WTC11 (cell line): ENCODE results near the gene LIMS1. TPM values are rescaled to one million over a fixed set of nuclear protein-coding genes. Genes with fewer than 3 reads are reported as not detected.

Experiments
- ATAC-seq: fragments of 200-7000 bp; cut with Tn5 transposase; 2 replicates; pipeline ENCODE4 v1.10.0; 2021; ENCODE audit warnings: mild to moderate bottlenecking, moderate library complexity
- CTCF ChIA-PET: fragments of 300-600 bp; sonication (Branson Sonifier 250); formaldehyde crosslinking; loops from one replicate; lab custom pipeline; 2021; ENCODE audit warnings: antibody characterized with exemption; lab: Charles Lee
- POLR2A ChIA-PET: fragments of 350-600 bp; sonication (Branson Sonifier 250); formaldehyde crosslinking; loops from one replicate; lab custom pipeline; 2021; ENCODE audit warnings: antibody characterized with exemption; lab: Charles Lee
- DNase-seq: peaks from one replicate; pipeline ENCODE4 v3.0.0; 2021; ENCODE audit warnings: low spot score
- H3K27ac Mint-ChIP-seq: 2 replicates; pipeline ENCODE4 v1.8.0; 2021; ENCODE audit warnings: mixed read lengths
- H3K27me3 Mint-ChIP-seq: 2 replicates; pipeline ENCODE4 v1.8.0; 2021; ENCODE audit warnings: low read depth, mild to moderate bottlenecking, moderate library complexity, mixed read lengths
- H3K36me3 Mint-ChIP-seq: 2 replicates; pipeline ENCODE4 v1.8.0; 2021; ENCODE audit warnings: mixed read lengths
- H3K4me1 Mint-ChIP-seq: 2 replicates; pipeline ENCODE4 v1.8.0; 2022; ENCODE audit warnings: mixed read lengths
- H3K4me3 Mint-ChIP-seq: 2 replicates; pipeline ENCODE4 v1.8.0; 2021; ENCODE audit warnings: mild to moderate bottlenecking, moderate library complexity, mixed read lengths
- H3K9me3 Mint-ChIP-seq: 2 replicates; pipeline ENCODE4 v1.8.0; 2021; ENCODE audit warnings: mixed read lengths
- CREB1 ChIP-seq: sonication (generic); formaldehyde crosslinking; IDR thresholded peaks from 2 replicates; pipeline ENCODE4 v1.8.0; 2023; ENCODE audit warnings: mild to moderate bottlenecking, missing genetic modification reagents
- E2F1 ChIP-seq: sonication (generic); formaldehyde crosslinking; IDR thresholded peaks from 2 replicates; pipeline ENCODE4 v1.8.0; 2022; ENCODE audit warnings: mild to moderate bottlenecking, missing genetic modification reagents
- FOXJ3 ChIP-seq: sonication (generic); formaldehyde crosslinking; IDR thresholded peaks from 2 replicates; pipeline ENCODE4 v1.9.0; 2021; ENCODE audit warnings: missing genetic modification reagents, mild to moderate bottlenecking, borderline replicate concordance
- FOXK1 ChIP-seq: sonication (generic); formaldehyde crosslinking; IDR thresholded peaks from 2 replicates; pipeline ENCODE4 v1.8.0; 2022; ENCODE audit warnings: mild to moderate bottlenecking, moderate library complexity, missing genetic modification reagents
- FOXP4 ChIP-seq: sonication (generic); formaldehyde crosslinking; IDR thresholded peaks from 2 replicates; pipeline ENCODE4 v1.8.0; 2022; ENCODE audit warnings: mild to moderate bottlenecking, missing genetic modification reagents
- GRHL2 ChIP-seq: fragments of 250-450 bp; sonication (Bioruptor Pico); IDR thresholded peaks from 2 replicates; pipeline ENCODE4 v1.8.0; 2022; ENCODE audit warnings: mild to moderate bottlenecking, moderate library complexity; ENCODE audit not compliant: insufficient replicate concordance, severe bottlenecking
- HMGA2 ChIP-seq: fragments of 250-450 bp; sonication (Bioruptor Pico); IDR thresholded peaks from 2 replicates; pipeline ENCODE4 v1.4.0; 2021; ENCODE audit warnings: mild to moderate bottlenecking, moderate library complexity
- JAZF1 ChIP-seq: fragments of 250-450 bp; sonication (Bioruptor Pico); IDR thresholded peaks from 2 replicates; pipeline ENCODE4 v1.9.0; 2021; ENCODE audit warnings: moderate library complexity, mild to moderate bottlenecking, inconsistent platforms
- NR2C2 ChIP-seq: sonication (generic); formaldehyde crosslinking; IDR thresholded peaks from 2 replicates; pipeline ENCODE4 v1.8.0; 2022; ENCODE audit warnings: mild to moderate bottlenecking, missing genetic modification reagents
- OVOL2 ChIP-seq: fragments of 250-450 bp; sonication (Bioruptor Pico); IDR thresholded peaks from 2 replicates; pipeline ENCODE4 v1.9.0; 2021; ENCODE audit warnings: mild to moderate bottlenecking, borderline replicate concordance
- ZMAT4 ChIP-seq: fragments of 250-450 bp; sonication (Bioruptor Pico); IDR thresholded peaks from 2 replicates; pipeline ENCODE4 v1.9.0; 2021; ENCODE audit warnings: mild to moderate bottlenecking
- ZNF263 ChIP-seq: sonication (generic); formaldehyde crosslinking; IDR thresholded peaks from 2 replicates; pipeline ENCODE4 v1.8.1; 2022; ENCODE audit warnings: low read depth, mild to moderate bottlenecking, moderate library complexity, missing genetic modification reagents
- ZNF532 ChIP-seq: fragments of 250-450 bp; sonication (Bioruptor Pico); IDR thresholded peaks from 2 replicates; pipeline ENCODE4 v1.9.0; 2021; ENCODE audit warnings: mild to moderate bottlenecking, borderline replicate concordance
- total RNA-seq: library from RNA; stranded (reverse); gene quantifications from 3 replicates; pipeline ENCODE4 v1.2.3, GENCODE V29; 2021
- TF ChIP-seq, protein P1 (sequence below): sonication (generic); formaldehyde crosslinking; IDR thresholded peaks from 2 replicates; pipeline ENCODE4 v1.8.1; 2022; ENCODE audit warnings: mild to moderate bottlenecking, missing genetic modification reagents, moderate library complexity, borderline replicate concordance
- TF ChIP-seq, protein P2 (sequence below): sonication (generic); formaldehyde crosslinking; IDR thresholded peaks from 2 replicates; pipeline ENCODE4 v1.8.1; 2023; ENCODE audit warnings: mild to moderate bottlenecking, moderate library complexity, missing genetic modification reagents
- TF ChIP-seq, protein P3 (sequence below): fragments of 200-600 bp; IDR thresholded peaks from 2 replicates; pipeline ENCODE4 v1.8.0; 2022; ENCODE audit warnings: antibody characterized with exemption

LIMS1 gene
- total RNA-seq, 1 experiment from 2014 or later = 50.6 TPM

GRCh38 chr2:108560241-108560811, 26.1 kb downstream of the LIMS1 start:
- TF ChIP-seq E2F1 (no peak), FOXK1 (CRISPR knock-in tag) (no peak), JAZF1 (no peak), FOXP4 (CRISPR knock-in tag) (no peak), CREB1 (CRISPR knock-in tag) (no peak)
- peak; percentile 63 for ATAC-seq
- ChIA-PET CTCF (interaction anchor here (0.5 to 1.2 kb wide), 3 partner anchors 11 to 69 kb away, joined by 3 to 4 read pairs (median 3); no protein-coding TSS in a partner anchor), POLR2A (no interaction called here)
- H3K4me3 Mint-ChIP-seq = no peak overlapping the region
- no peak for DNase-seq
- no peaks in the 10 kb centered on the region for H3K36me3 Mint-ChIP-seq
- peak overlapping the region; percentile 47; the same call in 1 of the 2 replicates for H3K27ac Mint-ChIP-seq
- peaks cover 12% of the 10 kb centered on the region for H3K4me1 Mint-ChIP-seq
- H3K27me3 Mint-ChIP-seq = no peaks in the 10 kb centered on the region
- peaks cover 7% of the 10 kb centered on the region for H3K9me3 Mint-ChIP-seq

DNA sequence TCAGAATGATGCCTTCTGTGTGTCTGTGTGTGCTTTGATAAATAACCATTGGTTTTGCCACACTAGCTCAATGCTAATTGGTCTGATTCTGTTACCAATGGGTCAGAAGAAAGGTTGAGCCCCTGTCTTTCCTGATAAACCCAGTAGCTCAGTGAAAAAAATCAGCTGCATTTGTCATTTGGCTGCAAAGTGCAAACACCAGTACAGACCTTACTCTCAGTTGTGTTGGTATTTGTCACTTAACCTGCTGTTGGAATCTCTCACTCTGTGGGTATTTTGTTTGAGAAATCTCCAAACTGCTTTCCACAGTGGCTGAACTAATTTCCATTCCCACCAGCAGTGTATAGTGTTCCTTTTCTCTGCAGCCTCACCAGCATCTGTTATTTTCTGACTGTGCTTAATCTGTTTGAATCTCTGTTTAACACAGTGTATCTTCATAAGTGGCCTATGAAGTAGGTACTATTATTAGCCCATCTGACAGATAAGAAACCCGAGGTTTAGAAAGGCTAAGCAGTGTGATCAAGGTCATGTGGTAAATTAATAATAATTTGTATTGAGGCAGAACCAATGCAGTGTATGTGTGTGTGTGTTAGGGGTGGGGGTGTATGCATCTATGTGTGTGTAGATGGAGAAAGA, 26.7 kb downstream of the LIMS1 start:
- ChIA-PET POLR2A (no interaction called here), CTCF (interaction anchor here (1.2 kb wide), 1 partner anchor 10 kb away, joined by 3 read pairs; no protein-coding TSS in a partner anchor)
- H3K4me1 Mint-ChIP-seq = peaks cover 12% of the 10 kb centered on the region
- no peaks in the 10 kb centered on the region for H3K36me3 Mint-ChIP-seq
- DNase-seq (no peak), ATAC-seq (no peak)
- peaks cover 7% of the 10 kb centered on the region for H3K9me3 Mint-ChIP-seq
- H3K4me3 Mint-ChIP-seq = no peak overlapping the region
- no peak overlapping the region for H3K27ac Mint-ChIP-seq
- no peaks in the 10 kb centered on the region for H3K27me3 Mint-ChIP-seq
- TF ChIP-seq OVOL2 (CRISPR knock-in tag) (no peak), HMGA2 (CRISPR knock-in tag) (no peak), GRHL2 (CRISPR knock-in tag) (no peak), E2F1 (no peak), ZNF532 (CRISPR knock-in tag) (no peak), ZNF263 (CRISPR knock-in tag) (no peak), NR2C2 (CRISPR knock-in tag) (no peak), FOXJ3 (CRISPR knock-in tag) (no peak), ZMAT4 (CRISPR knock-in tag) (no peak)
- TF ChIP-seq, protein P1, sequence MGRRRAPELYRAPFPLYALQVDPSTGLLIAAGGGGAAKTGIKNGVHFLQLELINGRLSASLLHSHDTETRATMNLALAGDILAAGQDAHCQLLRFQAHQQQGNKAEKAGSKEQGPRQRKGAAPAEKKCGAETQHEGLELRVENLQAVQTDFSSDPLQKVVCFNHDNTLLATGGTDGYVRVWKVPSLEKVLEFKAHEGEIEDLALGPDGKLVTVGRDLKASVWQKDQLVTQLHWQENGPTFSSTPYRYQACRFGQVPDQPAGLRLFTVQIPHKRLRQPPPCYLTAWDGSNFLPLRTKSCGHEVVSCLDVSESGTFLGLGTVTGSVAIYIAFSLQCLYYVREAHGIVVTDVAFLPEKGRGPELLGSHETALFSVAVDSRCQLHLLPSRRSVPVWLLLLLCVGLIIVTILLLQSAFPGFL (CRISPR knock-in tag) = no peak
- TF ChIP-seq, protein P2, sequence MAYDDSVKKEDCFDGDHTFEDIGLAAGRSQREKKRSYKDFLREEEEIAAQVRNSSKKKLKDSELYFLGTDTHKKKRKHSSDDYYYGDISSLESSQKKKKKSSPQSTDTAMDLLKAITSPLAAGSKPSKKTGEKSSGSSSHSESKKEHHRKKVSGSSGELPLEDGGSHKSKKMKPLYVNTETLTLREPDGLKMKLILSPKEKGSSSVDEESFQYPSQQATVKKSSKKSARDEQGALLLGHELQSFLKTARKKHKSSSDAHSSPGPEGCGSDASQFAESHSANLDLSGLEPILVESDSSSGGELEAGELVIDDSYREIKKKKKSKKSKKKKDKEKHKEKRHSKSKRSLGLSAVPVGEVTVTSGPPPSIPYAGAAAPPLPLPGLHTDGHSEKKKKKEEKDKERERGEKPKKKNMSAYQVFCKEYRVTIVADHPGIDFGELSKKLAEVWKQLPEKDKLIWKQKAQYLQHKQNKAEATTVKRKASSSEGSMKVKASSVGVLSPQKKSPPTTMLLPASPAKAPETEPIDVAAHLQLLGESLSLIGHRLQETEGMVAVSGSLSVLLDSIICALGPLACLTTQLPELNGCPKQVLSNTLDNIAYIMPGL = no peak
- TF ChIP-seq, protein P3, sequence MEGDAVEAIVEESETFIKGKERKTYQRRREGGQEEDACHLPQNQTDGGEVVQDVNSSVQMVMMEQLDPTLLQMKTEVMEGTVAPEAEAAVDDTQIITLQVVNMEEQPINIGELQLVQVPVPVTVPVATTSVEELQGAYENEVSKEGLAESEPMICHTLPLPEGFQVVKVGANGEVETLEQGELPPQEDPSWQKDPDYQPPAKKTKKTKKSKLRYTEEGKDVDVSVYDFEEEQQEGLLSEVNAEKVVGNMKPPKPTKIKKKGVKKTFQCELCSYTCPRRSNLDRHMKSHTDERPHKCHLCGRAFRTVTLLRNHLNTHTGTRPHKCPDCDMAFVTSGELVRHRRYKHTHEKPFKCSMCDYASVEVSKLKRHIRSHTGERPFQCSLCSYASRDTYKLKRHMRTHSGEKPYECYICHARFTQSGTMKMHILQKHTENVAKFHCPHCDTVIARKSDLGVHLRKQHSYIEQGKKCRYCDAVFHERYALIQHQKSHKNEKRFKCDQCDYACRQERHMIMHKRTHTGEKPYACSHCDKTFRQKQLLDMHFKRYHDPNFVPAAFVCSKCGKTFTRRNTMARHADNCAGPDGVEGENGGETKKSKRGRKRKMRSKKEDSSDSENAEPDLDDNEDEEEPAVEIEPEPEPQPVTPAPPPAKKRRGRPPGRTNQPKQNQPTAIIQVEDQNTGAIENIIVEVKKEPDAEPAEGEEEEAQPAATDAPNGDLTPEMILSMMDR = no peak
